GM23248 (cell line): ENCODE data around the gene FEZF2.
A peak's percentile ranks its signal among the peaks of the same experiment; 100 is the strongest.

Experiments
- EZH2 ChIP-seq: fragments of 200-600 bp; sonication (generic); IDR thresholded peaks from 2 replicates; pipeline ENCODE4 v1.6.1; 2018; ENCODE audit warnings: antibody characterized with exemption, mild to moderate bottlenecking; ENCODE audit not compliant: insufficient read depth, poor library complexity, severe bottlenecking
- EZH2phosphoT487 ChIP-seq: fragments of 200-600 bp; sonication (generic); IDR thresholded peaks from 2 replicates; pipeline ENCODE4 v1.6.1; 2018; ENCODE audit warnings: antibody characterized with exemption, moderate library complexity, mild to moderate bottlenecking, low read depth; ENCODE audit not compliant: insufficient read depth

DNA sequence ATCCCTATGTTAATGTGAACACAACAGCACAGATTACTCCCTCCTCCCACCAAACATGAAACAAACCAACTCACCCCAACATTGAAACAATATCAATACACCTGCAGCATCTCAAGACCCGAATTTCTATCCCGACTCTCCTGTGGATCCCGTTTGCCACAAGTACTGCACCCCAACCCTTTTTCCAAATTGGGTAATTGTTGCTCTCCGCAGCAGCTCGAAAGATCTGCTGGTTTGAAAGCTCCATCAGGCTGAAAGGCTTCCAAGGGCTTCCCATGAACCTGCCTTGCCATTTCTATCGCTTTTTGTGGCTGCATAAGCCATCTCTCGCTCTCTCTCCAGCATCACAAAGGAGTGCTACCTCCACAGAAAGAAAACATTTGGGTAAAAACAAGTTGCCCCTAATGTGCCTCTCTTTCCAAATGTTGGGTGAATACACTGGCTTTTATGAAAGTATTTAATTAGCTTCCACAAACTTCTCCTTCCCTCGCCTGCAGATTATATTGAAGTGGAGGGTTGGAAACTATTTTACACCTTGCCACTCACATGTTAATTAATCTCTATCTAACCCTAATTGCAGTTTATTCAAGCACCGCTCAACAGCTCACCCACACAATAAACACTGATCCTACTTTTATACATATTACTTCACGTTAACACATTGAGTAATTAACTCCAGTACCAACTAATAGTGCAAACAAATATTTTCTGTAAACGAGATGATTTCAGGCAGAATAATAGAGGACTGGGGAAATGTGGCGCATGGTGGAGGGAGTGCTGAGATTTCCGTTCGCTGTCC is 2.5 kb upstream of the FEZF2 start:
- TF ChIP-seq EZH2phosphoT487 = no peak
- TF ChIP-seq EZH2 = peak; percentile 51
